Psoas muscle (tissue), 8 donors: Measurements from ENCODE around the gene MBTD1. TPM values are rescaled to one million over a fixed set of nuclear protein-coding genes. Genes with fewer than 3 reads are reported as not detected.
"Not testable (repeated sequence)": the region's sequence is repeated elsewhere in the genome, so short reads cannot be mapped to it uniquely, and the experiment has no call there.

Experiments
- ATAC-seq, 4 donors: fragments of 200-7000 bp; cut with Tn5 transposase; one replicate each; pipeline ENCODE4 v1.9.1; 2020; ENCODE audit warnings: moderate library complexity in 3 of 4, mild to moderate bottlenecking in 2 of 4
- DNase-seq, 2 donors: peaks; one replicate each; pipeline ENCODE4 v3.0.0-alpha.2; 2020
- H3K27ac ChIP-seq: fragments of 200-600 bp; one replicate; pipeline ENCODE4 v1.8.0; 2022
- H3K27me3 ChIP-seq, 3 donors: fragments of 200-600 bp in 1 of 3; one replicate each; pipeline versions ENCODE4 v1.6.1 to v1.8.0; 2013 to 2022; ENCODE audit warnings: low read length in 2 of 3, mild to moderate bottlenecking in 2 of 3, moderate library complexity in 1 of 3; ENCODE audit not compliant: insufficient read depth in 3 of 3
- H3K36me3 ChIP-seq, 2 donors: fragments of 200-600 bp in 1 of 2; one replicate each; pipeline versions ENCODE4 v1.6.1 to v1.8.0; 2013 to 2022; ENCODE audit warnings: low read depth in 1 of 2, mild to moderate bottlenecking in 1 of 2, moderate library complexity in 1 of 2; ENCODE audit not compliant: insufficient read depth in 1 of 2
- H3K4me1 ChIP-seq: fragments of 200-600 bp; one replicate; pipeline ENCODE4 v1.8.0; 2022
- H3K4me3 ChIP-seq: fragments of 200-600 bp; one replicate; pipeline ENCODE4 v1.8.0; 2022; ENCODE audit warnings: mild to moderate bottlenecking
- H3K9me3 ChIP-seq: fragments of 200-600 bp; one replicate; pipeline ENCODE4 v1.8.0; 2022
- WGBS, 3 donors: extraction: QIAGEN DNeasy Blood & Tissue Kit; methylation state at CpG; one replicate each; pipeline versions ENCODE4 v1.1.6 to v1.1.7; 2013; 5-methylcytosine and 5-hydroxymethylcytosine counted together
- intact Hi-C, 2 donors: fragments of 100-400 bp; cut with DNase I; formaldehyde crosslinking; loops; one replicate each; pipeline versions ENCODE4 v1.11.0 to v1.14.2; 2022
- polyA plus RNA-seq, 3 donors: library from polyadenylated mRNA; stranded (reverse); fragments of 200-250 nt; gene quantifications; one replicate each; pipeline ENCODE4 v1.2.3, GENCODE V29; 2013
- total RNA-seq, 4 donors: library from RNA; stranded (reverse); fragmentation: NEBNext Ultra II Directional in 2 of 4; extraction: Animal tissue kit (Norgen Biotek cat#: 25700) in 2 of 4; gene quantifications; one replicate each; pipeline versions ENCODE4 v1.2.1 to v1.2.4, GENCODE V29; 2021 to 2023
- TF ChIP-seq, protein P1 (sequence below): fragments of 200-600 bp; IDR thresholded peaks from one replicate; pipeline ENCODE4 v1.8.0; 2022; ENCODE audit warnings: antibody characterized with exemption
- donor health status: healthy with polysubstance abuse.
- donor health status: DM: no; HTN: no; CAD: no; lungs with moderate emphysema.
- donor health status: Bipolar disorder and iron deficiency.
- donor health status: healthy.
- donor health status: DM: yes; HTN: yes; CAD: no.
- donor health status: DM: no; HTN: no; CAD: no.
- donor health status: DM: no; HTN: no; CAD: no.
- donor health status: DM: yes; HTN: yes; CAD: no.

MBTD1 gene
- total and polyA plus RNA-seq, 7 donors, result 2.7 to 7.2 (median 5.7) TPM

DNA sequence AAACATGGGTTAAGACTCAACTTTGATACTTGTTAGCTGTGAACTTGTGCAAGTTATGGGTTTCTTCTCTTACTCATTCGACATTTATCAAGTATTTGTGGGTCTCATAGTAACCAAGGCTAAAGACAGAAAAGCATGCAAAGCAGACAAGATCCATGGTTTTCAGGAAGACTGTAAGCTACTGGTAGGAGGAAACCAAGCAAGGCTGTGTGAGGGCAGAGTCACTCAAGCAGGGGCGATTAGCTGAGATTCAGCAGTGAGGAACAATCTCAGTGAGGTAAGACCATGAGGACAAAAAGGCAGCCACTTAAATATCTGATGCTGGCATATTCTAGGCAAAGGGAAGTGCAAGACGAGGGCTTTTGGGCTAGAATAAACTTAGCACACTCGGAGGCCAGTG lies 29.5 kb downstream of the MBTD1 start:
- WGBS, 3 donors, result 83 to 88% (median 84%) methylated on average over 4 of the region's 4 CpGs
- intact Hi-C loops, result no loop called here
- H3K9me3 ChIP-seq, result no peaks in the 10 kb centered on the region

DNA sequence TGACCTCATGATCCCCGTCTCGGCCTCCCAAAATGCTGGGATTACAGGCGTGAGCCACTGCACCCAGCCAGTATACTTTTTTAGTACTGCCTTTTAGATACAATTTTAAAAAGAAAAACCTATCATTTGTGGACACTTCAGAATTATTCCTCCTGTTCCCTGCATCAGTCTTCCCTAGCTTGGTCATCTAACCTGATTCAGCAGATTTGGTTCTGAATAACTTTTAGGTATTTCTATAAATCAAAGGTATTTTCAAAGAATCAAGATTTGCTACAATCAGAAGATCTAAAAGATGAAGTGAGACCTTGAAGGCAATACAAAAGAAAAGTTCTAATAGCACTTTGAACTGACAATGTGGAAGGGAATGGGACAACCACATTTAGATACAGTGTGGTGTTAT lies 30.0 kb downstream of the MBTD1 start:
- peaks cover 0 to 2% of the 10 kb centered on the region in 2 donors for H3K36me3 ChIP-seq
- ATAC-seq (no peak), DNase-seq (no peak)
- H3K4me1 ChIP-seq, result no peaks in the 10 kb centered on the region
- WGBS, 3 donors, result 96 to 98% (median 96%) methylated on average over 3 of the region's 3 CpGs
- no peak overlapping the region for H3K27ac ChIP-seq
- H3K9me3 ChIP-seq, result no peaks in the 10 kb centered on the region
- no peaks in the 10 kb centered on the region for H3K27me3 ChIP-seq
- intact Hi-C loops, result no loop called here
- H3K4me3 ChIP-seq, result no peak overlapping the region
- TF ChIP-seq, protein P1, sequence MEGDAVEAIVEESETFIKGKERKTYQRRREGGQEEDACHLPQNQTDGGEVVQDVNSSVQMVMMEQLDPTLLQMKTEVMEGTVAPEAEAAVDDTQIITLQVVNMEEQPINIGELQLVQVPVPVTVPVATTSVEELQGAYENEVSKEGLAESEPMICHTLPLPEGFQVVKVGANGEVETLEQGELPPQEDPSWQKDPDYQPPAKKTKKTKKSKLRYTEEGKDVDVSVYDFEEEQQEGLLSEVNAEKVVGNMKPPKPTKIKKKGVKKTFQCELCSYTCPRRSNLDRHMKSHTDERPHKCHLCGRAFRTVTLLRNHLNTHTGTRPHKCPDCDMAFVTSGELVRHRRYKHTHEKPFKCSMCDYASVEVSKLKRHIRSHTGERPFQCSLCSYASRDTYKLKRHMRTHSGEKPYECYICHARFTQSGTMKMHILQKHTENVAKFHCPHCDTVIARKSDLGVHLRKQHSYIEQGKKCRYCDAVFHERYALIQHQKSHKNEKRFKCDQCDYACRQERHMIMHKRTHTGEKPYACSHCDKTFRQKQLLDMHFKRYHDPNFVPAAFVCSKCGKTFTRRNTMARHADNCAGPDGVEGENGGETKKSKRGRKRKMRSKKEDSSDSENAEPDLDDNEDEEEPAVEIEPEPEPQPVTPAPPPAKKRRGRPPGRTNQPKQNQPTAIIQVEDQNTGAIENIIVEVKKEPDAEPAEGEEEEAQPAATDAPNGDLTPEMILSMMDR, result no peak

More for the DNA sequence above, 29.5 kb downstream of the MBTD1 start:
- DNase-seq (no peak), ATAC-seq (no peak)
- H3K27me3 ChIP-seq, result no peaks in the 10 kb centered on the region
- TF ChIP-seq, protein P1, result no peak
- no peaks in the 10 kb centered on the region for H3K4me1 ChIP-seq
- no peak overlapping the region for H3K4me3 ChIP-seq
- H3K27ac ChIP-seq, result no peak overlapping the region
- no peaks in the 10 kb centered on the region for H3K36me3 ChIP-seq

DNA sequence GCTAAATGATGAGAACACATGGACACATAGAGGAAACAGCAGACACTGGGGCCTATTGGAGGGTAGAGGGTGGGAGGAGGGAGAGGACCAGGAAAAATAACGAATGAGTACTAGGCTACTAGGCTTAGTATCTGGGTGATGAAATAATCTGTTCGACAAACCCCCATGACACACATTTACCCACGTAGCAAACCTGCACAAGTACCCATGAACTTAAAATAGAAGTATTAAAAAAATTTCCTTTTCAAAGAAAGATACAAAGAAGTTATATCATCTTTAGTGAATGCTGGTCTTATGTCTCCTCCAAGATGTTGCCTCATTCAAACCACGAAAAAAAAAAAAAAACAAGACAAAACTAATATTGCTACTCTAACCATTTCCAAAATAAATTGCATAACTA lies 31.7 kb downstream of the MBTD1 start:
- 67 to 85% (median 69%) methylated on average over 4 of the region's 4 CpGs for WGBS, 3 donors
- Histone ChIP-seq H3K27ac (no peak overlapping the region), H3K9me3 (no peaks in the 10 kb centered on the region), H3K4me1 (no peaks in the 10 kb centered on the region), H3K36me3 (peaks cover 0 to 17% of the 10 kb centered on the region in 2 donors), H3K4me3 (no peak overlapping the region), H3K27me3 (no peaks in the 10 kb centered on the region)
- TF ChIP-seq, protein P1, result no peak
- DNase-seq, result no peak
- ATAC-seq, result peak in 1 of 4 donors; percentile 38
- intact Hi-C loops, result no loop called here

DNA sequence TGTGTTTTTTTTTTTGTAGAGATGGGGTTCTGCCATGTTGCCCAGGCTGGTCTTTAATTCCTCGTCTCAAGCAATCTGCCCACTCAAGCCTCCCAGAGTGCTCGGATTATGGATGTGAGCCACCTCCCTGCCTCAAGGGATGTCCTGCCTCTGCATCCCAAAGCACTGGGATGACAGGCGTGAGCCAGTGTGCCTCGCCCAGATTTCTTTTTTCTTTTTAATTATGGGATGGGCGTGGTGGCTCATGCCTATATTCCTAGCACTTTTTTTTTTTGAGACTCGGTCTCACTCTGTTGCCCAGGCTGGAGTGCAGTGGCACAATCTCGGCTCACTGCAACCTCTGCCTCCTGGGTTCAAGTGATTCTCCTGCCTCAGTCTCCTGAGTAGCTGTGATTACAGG lies 34.3 kb downstream of the MBTD1 start:
- intact Hi-C loops, DNase-seq, ATAC-seq, H3K27me3 ChIP-seq, H3K27ac ChIP-seq, H3K4me3 ChIP-seq, H3K4me1 ChIP-seq, H3K9me3 ChIP-seq: not testable (repeated sequence)
- H3K36me3 ChIP-seq, result peaks cover 0 to 43% of the 10 kb centered on the region in 2 donors
- 85 to 90% (median 89%) methylated on average over 7 of the region's 7 CpGs for WGBS, 3 donors

DNA sequence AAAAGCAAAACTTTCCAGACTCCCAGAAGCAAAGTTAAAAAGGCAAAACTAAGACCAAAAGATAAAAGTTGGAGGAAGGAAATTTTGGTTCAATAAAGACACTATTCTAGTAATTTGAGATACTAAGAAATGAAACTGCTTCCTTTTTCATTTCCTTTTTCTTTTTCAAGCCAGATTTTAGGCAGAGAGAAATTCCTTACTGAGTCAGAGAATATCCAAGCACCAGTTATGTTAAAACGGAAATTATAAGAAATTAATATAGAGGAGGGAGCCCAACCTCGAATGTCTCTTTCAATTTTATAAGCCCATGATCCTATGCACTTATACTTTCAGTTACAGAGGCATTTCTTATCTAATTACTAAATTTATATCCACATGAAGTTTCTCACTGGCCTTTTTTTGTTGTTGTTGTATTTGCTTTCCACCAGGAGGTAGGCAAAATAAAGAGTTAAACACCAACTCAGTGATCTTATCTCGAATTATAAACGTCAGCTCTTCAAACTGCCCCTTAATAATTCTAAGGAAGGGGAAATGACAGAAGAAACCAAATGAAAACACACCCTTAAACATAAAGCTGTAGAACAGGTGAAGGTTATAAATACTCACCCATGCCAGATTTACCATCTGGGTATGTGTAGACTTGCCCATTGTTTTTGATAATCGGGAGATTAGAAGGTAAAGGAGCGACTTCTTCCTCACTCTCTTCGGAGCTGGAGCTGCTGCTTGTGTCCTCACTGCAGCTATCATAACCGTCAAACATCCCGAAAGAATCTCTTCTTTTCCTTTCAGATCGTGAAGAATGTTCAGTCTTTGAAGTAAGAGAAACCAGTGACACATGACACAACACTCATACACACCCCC lies 35.2 kb downstream of the MBTD1 start:
- Histone ChIP-seq H3K27me3 (no peaks in the 10 kb centered on the region), H3K36me3 (peaks cover 0 to 52% of the 10 kb centered on the region in 2 donors), H3K9me3 (no peaks in the 10 kb centered on the region), H3K4me1 (no peaks in the 10 kb centered on the region), H3K4me3 (no peak overlapping the region), H3K27ac (peak overlapping the region; percentile 7)
- no peak for ATAC-seq
- TF ChIP-seq, protein P1, result no peak
- 60 to 62% (median 61%) methylated on average over 10 of the region's 10 CpGs for WGBS, 3 donors
- DNase-seq, result no peak
- intact Hi-C loops, result no loop called here
